HAP-1 (cell line): ENCODE results near the gene MASP2.
"Not testable (repeated sequence)": the region's sequence is repeated elsewhere in the genome, so short reads cannot be mapped to it uniquely, and the experiment has no call there.

Source experiments
- DNase-seq, 2 experiments: peaks; one replicate each; pipeline ENCODE4 v3.0.0-alpha.2; 2016 to 2020; ENCODE audit warnings: low spot score in 2 of 2
- H3K27me3 ChIP-seq: fragments of 250-450 bp; sonication (Bioruptor Pico); 2 replicates; pipeline ENCODE4 v1.5.1; 2020; ENCODE audit warnings: low read depth, mild to moderate bottlenecking, moderate library complexity
- H3K36me3 ChIP-seq: fragments of 250-450 bp; sonication (Bioruptor Pico); replicated peaks from 2 replicates; pipeline ENCODE4 v1.5.1; 2020; ENCODE audit warnings: mild to moderate bottlenecking
- H3K4me1 ChIP-seq: fragments of 250-450 bp; sonication (Bioruptor Pico); 2 replicates; pipeline ENCODE4 v1.5.1; 2020; ENCODE audit warnings: mild to moderate bottlenecking
- H3K4me3 ChIP-seq: fragments of 250-450 bp; sonication (Bioruptor Pico); 2 replicates; pipeline ENCODE4 v1.5.1; 2020; ENCODE audit warnings: mild to moderate bottlenecking, moderate library complexity
- H3K9me3 ChIP-seq: fragments of 250-450 bp; sonication (Bioruptor Pico); 2 replicates; pipeline ENCODE4 v1.5.1; 2020; ENCODE audit warnings: mild to moderate bottlenecking, moderate library complexity
- in situ Hi-C: fragments of 300-500 bp; cut with MboI; formaldehyde crosslinking; loops from 3 replicates; pipeline ENCODE4 v1.14.3; 2020; ENCODE audit warnings: low sequenced_read_pairs, inconsistent platforms, mixed read lengths

MASP2 gene

GRCh38 chr1:11039351-11040104 lies 7.5 kb downstream of the MASP2 start:
- no peaks in the 10 kb centered on the region for H3K4me1 ChIP-seq
- no peaks in the 10 kb centered on the region for H3K9me3 ChIP-seq
- H3K27me3 ChIP-seq = no peaks in the 10 kb centered on the region
- in situ Hi-C loops = loop anchor here (10.0 kb wide), 1 partner anchor 605 kb away; no protein-coding TSS in a partner anchor
- no peak for DNase-seq
- H3K4me3 ChIP-seq = no peak overlapping the region
- no peaks in the 10 kb centered on the region for H3K36me3 ChIP-seq

DNA sequence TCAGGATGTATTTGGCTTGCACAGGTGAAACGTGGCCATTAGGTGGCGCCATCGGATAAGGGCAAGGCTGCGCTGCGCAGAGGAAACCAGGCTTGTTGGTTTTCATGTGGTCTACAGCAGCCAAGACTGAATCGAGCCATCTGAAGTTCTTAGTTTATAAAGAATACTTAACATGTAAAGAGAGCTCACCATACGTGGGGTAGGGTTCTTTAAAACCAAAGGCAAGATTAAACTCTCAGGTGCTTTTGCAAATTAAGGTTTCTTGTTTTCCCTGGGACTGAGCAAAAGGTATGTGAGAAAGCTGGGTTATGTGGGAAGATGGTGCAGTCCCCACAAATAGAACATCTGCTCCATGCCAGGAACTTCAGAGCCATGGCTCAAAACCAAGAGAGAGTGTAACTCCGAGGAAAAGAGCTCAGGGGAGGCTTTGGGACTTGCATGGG lies 9.3 kb downstream of the MASP2 start:
- Histone ChIP-seq H3K4me3 (no peak overlapping the region), H3K36me3 (no peaks in the 10 kb centered on the region), H3K4me1 (no peaks in the 10 kb centered on the region), H3K27me3 (no peaks in the 10 kb centered on the region), H3K9me3 (no peaks in the 10 kb centered on the region)
- in situ Hi-C loops = loop anchor here (10.0 kb wide), 1 partner anchor 607 kb away; no protein-coding TSS in a partner anchor
- DNase-seq = peak; percentile 84 to 91

GRCh38 chr1:11037019-11037739 lies 9.9 kb downstream of the MASP2 start:
- not testable (repeated sequence) for H3K36me3 ChIP-seq, H3K9me3 ChIP-seq, H3K4me1 ChIP-seq, H3K27me3 ChIP-seq, H3K4me3 ChIP-seq, DNase-seq
- in situ Hi-C loops = loop anchor here (10.0 kb wide), 1 partner anchor 608 kb away; no protein-coding TSS in a partner anchor

GRCh38 chr1:11031624-11032262 lies 15.3 kb downstream of the MASP2 start:
- Histone ChIP-seq H3K36me3 (peaks cover 10% of the 10 kb centered on the region), H3K4me1 (no peaks in the 10 kb centered on the region), H3K9me3 (no peaks in the 10 kb centered on the region), H3K4me3 (no peak overlapping the region), H3K27me3 (no peaks in the 10 kb centered on the region)
- in situ Hi-C loops = loop anchor here (10.0 kb wide), 1 partner anchor 613 kb away; no protein-coding TSS in a partner anchor
- no peak for DNase-seq

DNA sequence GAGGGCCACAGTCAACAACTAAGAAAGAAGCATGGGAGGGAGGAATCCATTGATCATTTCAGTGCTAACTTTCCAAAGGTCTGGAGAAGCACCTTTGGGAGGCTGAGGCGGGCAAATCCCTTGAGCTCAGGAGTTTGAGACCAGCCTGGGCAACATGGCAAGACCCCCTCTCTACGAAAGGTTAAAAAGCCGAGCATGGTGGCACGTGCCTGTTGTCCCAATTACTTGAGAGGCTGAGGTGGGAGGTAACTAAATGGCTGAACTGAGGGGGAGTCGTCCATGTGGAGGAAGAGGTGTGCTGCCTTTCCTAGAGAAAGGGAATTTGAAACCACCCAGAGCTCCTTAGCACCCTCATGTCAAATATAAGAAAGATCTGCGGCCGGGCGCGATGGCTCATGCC lies 16.2 kb downstream of the MASP2 start:
- in situ Hi-C loops = loop anchor here (10.0 kb wide), 1 partner anchor 614 kb away; no protein-coding TSS in a partner anchor
- Histone ChIP-seq H3K9me3 (no peaks in the 10 kb centered on the region), H3K36me3 (peaks cover 19% of the 10 kb centered on the region), H3K4me3 (no peak overlapping the region), H3K4me1 (no peaks in the 10 kb centered on the region), H3K27me3 (no peaks in the 10 kb centered on the region)
- no peak for DNase-seq

GRCh38 chr1:11028018-11028417 lies 19.0 kb downstream of the MASP2 start:
- no peak for DNase-seq
- Histone ChIP-seq H3K4me3 (no peak overlapping the region), H3K4me1 (peaks cover 19% of the 10 kb centered on the region), H3K27me3 (no peaks in the 10 kb centered on the region), H3K9me3 (no peaks in the 10 kb centered on the region), H3K36me3 (peaks cover 45% of the 10 kb centered on the region)
- in situ Hi-C loops = no loop called here

GRCh38 chr1:11027316-11027715 lies 19.7 kb downstream of the MASP2 start:
- Histone ChIP-seq H3K4me1 (peaks cover 19% of the 10 kb centered on the region), H3K9me3 (no peaks in the 10 kb centered on the region), H3K36me3 (peaks cover 52% of the 10 kb centered on the region), H3K4me3 (no peak overlapping the region), H3K27me3 (no peaks in the 10 kb centered on the region)
- DNase-seq = no peak
- in situ Hi-C loops = no loop called here

GRCh38 chr1:11026903-11027302 lies 20.1 kb downstream of the MASP2 start:
- H3K27me3 ChIP-seq = no peaks in the 10 kb centered on the region
- peaks cover 57% of the 10 kb centered on the region for H3K36me3 ChIP-seq
- H3K4me1 ChIP-seq = peaks cover 19% of the 10 kb centered on the region
- in situ Hi-C loops = no loop called here
- no peaks in the 10 kb centered on the region for H3K9me3 ChIP-seq
- DNase-seq = no peak
- no peak overlapping the region for H3K4me3 ChIP-seq

- DNase-seq = no peak
- Histone ChIP-seq H3K4me1 (peaks cover 19% of the 10 kb centered on the region), H3K4me3 (no peak overlapping the region), H3K9me3 (no peaks in the 10 kb centered on the region), H3K27me3 (no peaks in the 10 kb centered on the region), H3K36me3 (peaks cover 65% of the 10 kb centered on the region)
- in situ Hi-C loops = no loop called here
Measured at GRCh38 chr1:11026052-11026451, 21.0 kb downstream of the MASP2 start.

- in situ Hi-C loops = no loop called here
- H3K4me1 ChIP-seq = peaks cover 19% of the 10 kb centered on the region
- no peak for DNase-seq
- H3K27me3 ChIP-seq = no peaks in the 10 kb centered on the region
- no peak overlapping the region for H3K4me3 ChIP-seq
- no peaks in the 10 kb centered on the region for H3K9me3 ChIP-seq
- peaks cover 69% of the 10 kb centered on the region for H3K36me3 ChIP-seq
Measured at GRCh38 chr1:11025618-11026017, 21.4 kb downstream of the MASP2 start.

DNA sequence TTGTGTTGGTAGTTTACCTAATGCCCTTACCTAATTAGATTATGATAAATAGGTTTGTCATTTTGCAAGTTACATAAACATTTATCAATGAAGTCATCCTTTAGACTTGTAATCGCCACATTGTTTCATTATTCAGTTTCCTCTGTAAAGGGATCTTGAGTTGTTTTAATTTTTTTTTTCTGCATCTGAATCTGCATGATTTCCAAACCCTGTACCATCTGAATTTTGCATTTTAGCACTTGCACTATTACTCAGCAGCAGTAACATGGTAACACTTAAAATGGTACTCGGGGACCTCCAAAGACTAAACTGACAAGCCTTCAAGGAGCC lies 22.2 kb downstream of the MASP2 start:
- in situ Hi-C loops = no loop called here
- Histone ChIP-seq H3K4me3 (no peak overlapping the region), H3K36me3 (peaks cover 74% of the 10 kb centered on the region), H3K9me3 (no peaks in the 10 kb centered on the region), H3K4me1 (peaks cover 19% of the 10 kb centered on the region), H3K27me3 (no peaks in the 10 kb centered on the region)
- DNase-seq = no peak

GRCh38 chr1:11024154-11024873 lies 22.7 kb downstream of the MASP2 start:
- Histone ChIP-seq H3K27me3 (no peaks in the 10 kb centered on the region), H3K9me3 (no peaks in the 10 kb centered on the region), H3K4me1 (peaks cover 19% of the 10 kb centered on the region), H3K36me3 (peaks cover 77% of the 10 kb centered on the region), H3K4me3 (no peak overlapping the region)
- in situ Hi-C loops = no loop called here
- DNase-seq = peak in 1 of 2 experiments; percentile 34

- Histone ChIP-seq H3K4me1 (peaks cover 19% of the 10 kb centered on the region), H3K9me3 (no peaks in the 10 kb centered on the region), H3K36me3 (peaks cover 87% of the 10 kb centered on the region), H3K27me3 (no peaks in the 10 kb centered on the region), H3K4me3 (no peak overlapping the region)
- no peak for DNase-seq
- in situ Hi-C loops = no loop called here
Measured at GRCh38 chr1:11023201-11023600, 23.8 kb downstream of the MASP2 start.
